ENCODE measurements around the gene ANAPC2. TPM values are rescaled to one million over a fixed set of nuclear protein-coding genes. Genes with fewer than 3 reads are reported as not detected.

The ANAPC2 gene, protein sequence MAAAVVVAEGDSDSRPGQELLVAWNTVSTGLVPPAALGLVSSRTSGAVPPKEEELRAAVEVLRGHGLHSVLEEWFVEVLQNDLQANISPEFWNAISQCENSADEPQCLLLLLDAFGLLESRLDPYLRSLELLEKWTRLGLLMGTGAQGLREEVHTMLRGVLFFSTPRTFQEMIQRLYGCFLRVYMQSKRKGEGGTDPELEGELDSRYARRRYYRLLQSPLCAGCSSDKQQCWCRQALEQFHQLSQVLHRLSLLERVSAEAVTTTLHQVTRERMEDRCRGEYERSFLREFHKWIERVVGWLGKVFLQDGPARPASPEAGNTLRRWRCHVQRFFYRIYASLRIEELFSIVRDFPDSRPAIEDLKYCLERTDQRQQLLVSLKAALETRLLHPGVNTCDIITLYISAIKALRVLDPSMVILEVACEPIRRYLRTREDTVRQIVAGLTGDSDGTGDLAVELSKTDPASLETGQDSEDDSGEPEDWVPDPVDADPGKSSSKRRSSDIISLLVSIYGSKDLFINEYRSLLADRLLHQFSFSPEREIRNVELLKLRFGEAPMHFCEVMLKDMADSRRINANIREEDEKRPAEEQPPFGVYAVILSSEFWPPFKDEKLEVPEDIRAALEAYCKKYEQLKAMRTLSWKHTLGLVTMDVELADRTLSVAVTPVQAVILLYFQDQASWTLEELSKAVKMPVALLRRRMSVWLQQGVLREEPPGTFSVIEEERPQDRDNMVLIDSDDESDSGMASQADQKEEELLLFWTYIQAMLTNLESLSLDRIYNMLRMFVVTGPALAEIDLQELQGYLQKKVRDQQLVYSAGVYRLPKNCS
- 20.5 and 23.2 TPM in 2 replicates for total RNA-seq

DNA sequence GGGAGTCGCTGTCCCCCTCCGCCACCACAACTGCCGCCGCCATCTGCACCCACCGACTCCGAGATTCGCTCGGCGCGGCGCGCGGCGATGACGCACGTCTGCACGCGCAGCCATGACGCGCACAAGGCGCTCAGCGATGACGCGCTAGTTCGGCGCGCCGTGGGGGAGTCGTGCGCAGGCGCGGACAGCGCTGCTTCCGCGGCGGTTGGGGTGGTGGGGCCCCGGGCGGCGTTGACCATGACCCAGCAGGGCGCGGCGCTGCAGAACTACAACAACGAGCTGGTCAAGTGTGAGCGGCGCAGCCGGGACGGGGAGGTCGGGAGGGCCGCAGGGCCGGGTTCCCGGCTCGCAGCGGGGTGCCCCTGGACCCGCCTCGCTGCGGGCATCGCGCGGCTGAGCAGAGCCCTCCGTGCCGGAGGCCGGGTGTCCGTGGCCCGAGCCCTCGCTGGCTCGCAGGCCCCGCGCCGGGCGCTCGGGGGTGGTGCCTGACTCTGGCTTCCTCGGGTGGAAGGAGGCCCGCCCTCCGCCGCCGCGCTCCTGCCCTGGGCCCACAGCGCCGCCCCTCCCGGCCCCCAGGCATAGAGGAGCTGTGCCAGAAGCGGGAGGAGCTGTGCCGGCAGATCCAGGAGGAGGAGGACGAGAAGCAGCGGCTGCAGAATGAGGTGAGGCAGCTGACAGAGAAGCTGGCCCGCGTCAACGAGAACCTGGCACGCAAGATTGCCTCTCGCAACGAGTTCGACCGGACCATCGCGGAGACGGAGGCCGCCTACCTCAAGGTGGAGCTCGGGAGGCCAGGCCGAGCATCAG, at the start of gene ANAPC2, which contains the start of gene SSNA1:
Gene ANAPC2, minus strand, starts transcription at position 71 of the 807 bp plus-strand sequence. Its CDS starts 28 bp downstream, at position 43.
Gene SSNA1, plus strand, starts transcription at position 187 of the 807 bp plus-strand sequence. Its CDS starts 51 bp downstream, at position 238.
- H3K27me3 ChIP-seq (ENCODE audit: control insufficient read depth, insufficient read depth, low read length): no peaks in the 10 kb centered on the region
- TF ChIP-seq, protein P1, sequence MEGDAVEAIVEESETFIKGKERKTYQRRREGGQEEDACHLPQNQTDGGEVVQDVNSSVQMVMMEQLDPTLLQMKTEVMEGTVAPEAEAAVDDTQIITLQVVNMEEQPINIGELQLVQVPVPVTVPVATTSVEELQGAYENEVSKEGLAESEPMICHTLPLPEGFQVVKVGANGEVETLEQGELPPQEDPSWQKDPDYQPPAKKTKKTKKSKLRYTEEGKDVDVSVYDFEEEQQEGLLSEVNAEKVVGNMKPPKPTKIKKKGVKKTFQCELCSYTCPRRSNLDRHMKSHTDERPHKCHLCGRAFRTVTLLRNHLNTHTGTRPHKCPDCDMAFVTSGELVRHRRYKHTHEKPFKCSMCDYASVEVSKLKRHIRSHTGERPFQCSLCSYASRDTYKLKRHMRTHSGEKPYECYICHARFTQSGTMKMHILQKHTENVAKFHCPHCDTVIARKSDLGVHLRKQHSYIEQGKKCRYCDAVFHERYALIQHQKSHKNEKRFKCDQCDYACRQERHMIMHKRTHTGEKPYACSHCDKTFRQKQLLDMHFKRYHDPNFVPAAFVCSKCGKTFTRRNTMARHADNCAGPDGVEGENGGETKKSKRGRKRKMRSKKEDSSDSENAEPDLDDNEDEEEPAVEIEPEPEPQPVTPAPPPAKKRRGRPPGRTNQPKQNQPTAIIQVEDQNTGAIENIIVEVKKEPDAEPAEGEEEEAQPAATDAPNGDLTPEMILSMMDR (IDR thresholded peaks at IDR 0.05; ENCODE audit: insufficient read depth, low read length, severe bottlenecking): peak; percentile 72
- H3K36me3 ChIP-seq (ENCODE audit: control insufficient read depth, insufficient read depth, low read length): peaks cover 30% of the 10 kb centered on the region
- H3K4me3 ChIP-seq (ENCODE audit: low read depth, low read length): peak within 1 kb of the TSS; percentile 55
- no peak for FAIRE-seq
- peak; percentile 80 for DNase-seq (ENCODE audit: low read depth)

DNA sequence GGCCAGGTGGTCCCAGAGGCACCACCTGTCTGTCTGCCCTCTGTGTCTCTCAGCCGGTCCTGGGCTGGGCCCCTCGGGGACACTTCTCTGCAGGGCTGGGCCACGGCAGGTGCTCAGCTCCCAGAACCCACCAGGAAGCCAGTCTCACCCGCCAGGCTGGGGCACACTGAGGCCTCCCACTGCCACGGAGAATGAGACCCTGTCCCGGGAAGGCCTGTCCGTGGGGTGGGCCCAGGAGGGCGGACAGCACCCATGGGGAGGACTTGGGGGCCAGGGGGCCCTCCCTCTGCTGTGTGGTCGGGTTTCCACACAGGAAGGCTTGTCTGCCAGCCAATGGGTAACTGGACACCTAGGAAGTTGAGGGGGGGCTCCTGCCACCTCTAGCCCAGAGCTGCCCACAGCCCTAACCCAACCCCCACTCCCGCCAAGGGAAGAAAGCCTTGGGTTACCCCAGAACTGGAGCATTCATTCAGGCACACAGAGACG, 48.6 kb upstream of the ANAPC2 start:
- DNase-seq (ENCODE audit: low read depth): no peak
- H3K4me3 ChIP-seq (ENCODE audit: low read depth, low read length): no peak overlapping the region
- no peak for FAIRE-seq
- TF ChIP-seq, protein P1 (IDR thresholded peaks at IDR 0.05; ENCODE audit: insufficient read depth, low read length, severe bottlenecking): no peak
- peaks cover 2% of the 10 kb centered on the region for H3K27me3 ChIP-seq (ENCODE audit: control insufficient read depth, insufficient read depth, low read length)
- H3K36me3 ChIP-seq (ENCODE audit: control insufficient read depth, insufficient read depth, low read length): peaks cover 4% of the 10 kb centered on the region

DNA sequence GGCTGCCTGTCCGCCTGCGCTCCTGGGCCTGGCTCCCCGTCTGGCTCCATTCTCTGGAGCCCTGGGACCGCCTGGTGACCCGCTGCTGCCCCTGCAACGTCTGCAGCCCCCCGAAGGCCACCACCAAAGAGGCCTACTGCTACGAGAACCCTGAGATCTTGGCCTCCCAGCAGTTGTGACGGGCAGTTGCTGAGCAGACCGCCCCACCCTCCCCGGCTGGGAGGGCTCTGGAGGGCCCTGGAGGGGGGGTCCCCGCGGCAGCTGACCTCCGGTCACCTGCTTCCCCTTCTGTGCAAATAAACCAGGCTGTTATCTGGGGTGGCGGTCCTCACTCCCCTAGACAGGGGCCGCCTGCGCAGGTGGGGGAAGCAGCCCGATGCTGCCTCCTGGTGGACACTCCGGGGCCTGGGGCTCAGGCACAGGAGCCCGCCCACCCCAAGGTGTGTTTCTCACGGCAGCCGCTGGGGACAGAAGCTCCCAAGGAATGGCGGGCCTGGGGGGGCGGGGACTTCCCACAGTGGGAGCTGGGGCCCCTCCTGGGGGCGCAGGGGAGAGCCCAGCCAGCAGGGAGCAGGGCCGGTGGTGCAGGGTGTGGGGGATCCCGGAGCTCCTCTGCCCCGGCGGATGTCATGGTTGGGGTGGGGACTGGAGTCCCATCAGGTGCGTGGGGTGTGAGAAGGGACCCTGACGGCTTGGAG, 48.0 kb upstream of the ANAPC2 start:
- DNase-seq (ENCODE audit: low read depth) (peak; percentile 53), FAIRE-seq (no peak)
- Histone ChIP-seq H3K36me3 (ENCODE audit: control insufficient read depth, insufficient read depth, low read length) (no peaks in the 10 kb centered on the region), H3K27me3 (ENCODE audit: control insufficient read depth, insufficient read depth, low read length) (peaks cover 2% of the 10 kb centered on the region), H3K4me3 (ENCODE audit: low read depth, low read length) (no peak overlapping the region)
- TF ChIP-seq, protein P1 (IDR thresholded peaks at IDR 0.05; ENCODE audit: insufficient read depth, low read length, severe bottlenecking): peak; percentile 96

DNA sequence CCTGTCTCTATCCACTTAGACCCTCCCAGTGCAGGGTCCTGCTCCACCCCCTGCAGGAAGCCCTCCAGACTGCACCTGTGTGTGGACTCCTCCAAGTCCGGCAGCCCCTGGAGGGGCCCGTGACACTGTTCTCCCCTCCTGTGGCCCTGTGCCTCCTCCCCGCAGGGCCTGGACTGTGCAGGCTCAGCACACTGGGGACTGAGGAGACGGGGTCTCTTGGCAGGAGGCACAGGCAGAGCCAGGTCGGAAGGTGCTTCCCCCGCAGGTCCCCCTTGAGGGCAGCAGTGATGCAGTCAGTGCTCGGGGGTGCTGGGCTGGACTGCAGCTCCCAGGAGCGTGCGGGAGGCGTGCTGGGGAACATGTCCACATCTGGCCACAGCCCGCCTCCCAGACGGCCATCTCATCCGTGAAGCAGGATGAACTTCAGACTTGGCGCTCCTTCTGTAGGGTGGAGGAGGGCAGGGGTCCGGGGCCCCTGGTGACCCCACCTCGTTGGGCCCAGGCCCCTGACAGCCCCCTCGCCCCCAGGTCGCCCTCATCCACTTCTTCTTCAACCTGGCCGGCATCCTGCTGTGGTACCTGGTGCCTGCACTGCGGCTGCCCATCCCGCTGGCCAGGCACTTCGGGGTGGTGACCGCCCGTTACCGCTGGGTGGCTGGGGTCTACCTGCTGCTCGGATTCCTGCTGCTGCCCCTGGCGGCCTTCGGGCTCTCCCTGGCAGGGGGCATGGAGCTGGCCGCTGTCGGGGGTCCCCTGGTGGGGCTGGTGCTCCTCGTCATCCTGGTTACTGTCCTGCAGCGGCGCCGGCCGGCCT, 47.3 kb upstream of the ANAPC2 start:
- Histone ChIP-seq H3K4me3 (ENCODE audit: low read depth, low read length) (no peak overlapping the region), H3K36me3 (ENCODE audit: control insufficient read depth, insufficient read depth, low read length) (no peaks in the 10 kb centered on the region), H3K27me3 (ENCODE audit: control insufficient read depth, insufficient read depth, low read length) (peaks cover 2% of the 10 kb centered on the region)
- no peak for DNase-seq (ENCODE audit: low read depth)
- no peak for FAIRE-seq
- TF ChIP-seq, protein P1 (IDR thresholded peaks at IDR 0.05; ENCODE audit: insufficient read depth, low read length, severe bottlenecking): no peak

Data from bronchial epithelial cell (primary cell).